Panc1 (cell line): ENCODE data around the gene NFIB. TPM values are rescaled to one million over a fixed set of nuclear protein-coding genes. Genes with fewer than 3 reads are reported as not detected.

Experiments used
- ATAC-seq: fragments of 200-7000 bp; cut with Tn5 transposase; 2 replicates; pipeline ENCODE4 v1.9.1; 2020; ENCODE audit warnings: mild to moderate bottlenecking, moderate library complexity
- BruUV-seq: library from RNA; stranded (reverse); fragments of 400-500 nt; replicated peaks from 2 replicates; lab custom pipeline; 2021; lab: Mats Ljungman, UMichigan
- CTCF ChIA-PET: fragments of 300-600 bp; sonication (Branson Sonifier 250); formaldehyde crosslinking; loops from one replicate; lab custom pipeline; 2022; ENCODE audit warnings: antibody characterized with exemption; lab: Charles Lee
- POLR2A ChIA-PET: fragments of 300-600 bp; sonication (Branson Sonifier 250); formaldehyde crosslinking; loops from one replicate; lab custom pipeline; 2022; ENCODE audit warnings: antibody characterized with exemption; lab: Charles Lee
- DNase-seq: peaks from one replicate; pipeline ENCODE4 v3.0.0-alpha.2; 2010; ENCODE audit warnings: low read depth, low spot score
- H3K27ac ChIP-seq: 2 replicates; pipeline ENCODE4 v1.5.1; 2011; ENCODE audit warnings: mild to moderate bottlenecking, low read length, inconsistent platforms
- H3K27me3 ChIP-seq: fragments of 200-500 bp; sonication (Bioruptor generic); 2 replicates; pipeline ENCODE4 v1.6.0; 2014; ENCODE audit warnings: low read length, inconsistent platforms; ENCODE audit not compliant: control insufficient read depth, insufficient read depth
- H3K36me3 ChIP-seq: fragments of 200-500 bp; sonication (Bioruptor generic); 2 replicates; pipeline ENCODE4 v1.5.1; 2014; ENCODE audit warnings: inconsistent platforms, mild to moderate bottlenecking, low read length, moderate library complexity; ENCODE audit not compliant: control insufficient read depth, insufficient read depth
- H3K4me1 ChIP-seq: 2 replicates; pipeline ENCODE4 v1.5.1; 2011; ENCODE audit warnings: inconsistent platforms, mild to moderate bottlenecking, low read length, moderate library complexity; ENCODE audit not compliant: control insufficient read depth, insufficient read depth
- H3K4me3 ChIP-seq, 2 experiments: 2 replicates each; pipeline ENCODE4 v1.5.1; 2011 to 2012; ENCODE audit warnings: low read depth in 2 of 2, low read length in 2 of 2, mild to moderate bottlenecking in 2 of 2, inconsistent platforms in 1 of 2, moderate library complexity in 1 of 2
- H3K9me3 ChIP-seq: fragments of 200-500 bp; sonication (Bioruptor generic); 2 replicates; pipeline ENCODE4 v1.5.1; 2014; ENCODE audit warnings: low read depth, mild to moderate bottlenecking, inconsistent platforms, low read length, moderate library complexity; ENCODE audit not compliant: control insufficient read depth, insufficient read depth
- CTCF ChIP-seq: fragments of 450-650 bp; IDR thresholded peaks from 2 replicates; pipeline ENCODE4 v1.5.1; 2017; ENCODE audit warnings: mild to moderate bottlenecking
- POLR2AphosphoS5 ChIP-seq: IDR thresholded peaks from 2 replicates; pipeline ENCODE4 v1.6.1; 2012; ENCODE audit warnings: mild to moderate bottlenecking, low read depth, low read length, moderate library complexity
- REST ChIP-seq, 2 experiments: IDR thresholded peaks; 2 replicates each; pipeline ENCODE4 v1.6.1; 2011 to 2012; ENCODE audit warnings: low read depth in 2 of 2, control low read depth in 1 of 2, low read length in 1 of 2, mild to moderate bottlenecking in 1 of 2, moderate library complexity in 1 of 2; ENCODE audit not compliant: insufficient read depth in 1 of 2
- in situ Hi-C: cut with HindIII; loops from 2 replicates; pipeline ENCODE4 v1.10.0; 2016; ENCODE audit warnings: low sequenced_read_pairs, low pct_unique_long_range_greater_than_20kb
- intact Hi-C: fragments of 100-400 bp; cut with micrococcal nuclease; formaldehyde crosslinking; loops from one replicate; pipeline ENCODE4 v1.10.0; 2022; ENCODE audit not compliant: unreplicated experiment
- total RNA-seq: library from RNA; stranded (reverse); gene quantifications from one replicate; pipeline ENCODE4 v1.2.1, GENCODE V29; 2021; ENCODE audit not compliant: unreplicated experiment

Gene NFIB
- total RNA-seq, 1 experiment from 2014 or later: 26.7 TPM

GRCh38 chr9:14245901-14246525, 67.9 kb downstream of the NFIB start:
- no peaks in the 10 kb centered on the region for H3K9me3 ChIP-seq
- CTCF ChIA-PET: no interaction called here
- no TSS peak for BruUV-seq
- no peak overlapping the region for H3K4me3 ChIP-seq
- DNase-seq (no peak), ATAC-seq (no peak)
- in situ Hi-C loops: no loop called here
- no peak for TF ChIP-seq CTCF
- no peak for TF ChIP-seq POLR2AphosphoS5
- TF ChIP-seq REST (IDR thresholded peaks at IDR 0.05; ENCODE audit: insufficient read depth in 1 of 2, low read depth in 2 of 2, low read length in 1 of 2): no peak
- intact Hi-C loops: no loop called here
- no peaks in the 10 kb centered on the region for H3K27me3 ChIP-seq
- no peaks in the 10 kb centered on the region for H3K36me3 ChIP-seq
- POLR2A ChIA-PET: no interaction called here
- peaks cover 4% of the 10 kb centered on the region; the same call in 1 of the 2 replicates for H3K4me1 ChIP-seq
- H3K27ac ChIP-seq: no peak overlapping the region

GRCh38 chr9:14243514-14244042, 70.4 kb downstream of the NFIB start:
- no peak for TF ChIP-seq REST (IDR thresholded peaks at IDR 0.05; ENCODE audit: insufficient read depth in 1 of 2, low read depth in 2 of 2, low read length in 1 of 2)
- BruUV-seq: no TSS peak
- intact Hi-C loops: no loop called here
- ATAC-seq (no peak), DNase-seq (no peak)
- no peak overlapping the region for H3K27ac ChIP-seq
- in situ Hi-C loops: no loop called here
- CTCF ChIA-PET: no interaction called here
- no peaks in the 10 kb centered on the region for H3K36me3 ChIP-seq
- peaks cover 10% of the 10 kb centered on the region for H3K4me1 ChIP-seq
- H3K4me3 ChIP-seq: no peak overlapping the region
- no peaks in the 10 kb centered on the region for H3K9me3 ChIP-seq
- POLR2A ChIA-PET: no interaction called here
- no peaks in the 10 kb centered on the region for H3K27me3 ChIP-seq
